HEK293 (cell line): Measurements from ENCODE around the gene MARK3.

Experiments
- SP7 ChIP-seq: fragments of 450-650 bp; formaldehyde crosslinking; IDR thresholded peaks from 2 replicates; pipeline ENCODE4 v1.5.1; 2016; ENCODE audit warnings: missing biosample characterization, missing genetic modification characterization
- WT1 ChIP-seq: fragments of 450-650 bp; formaldehyde crosslinking; IDR thresholded peaks from 2 replicates; pipeline ENCODE4 v1.5.1; 2016; ENCODE audit warnings: missing biosample characterization, missing genetic modification characterization
- ZFP3 ChIP-seq: fragments of 450-650 bp; formaldehyde crosslinking; IDR thresholded peaks from 2 replicates; pipeline ENCODE4 v1.5.1; 2016; ENCODE audit warnings: low read depth, missing biosample characterization, missing genetic modification characterization
- ZNF157 ChIP-seq: fragments of 450-650 bp; formaldehyde crosslinking; IDR thresholded peaks from 2 replicates; pipeline ENCODE4 v1.5.1; 2016; ENCODE audit warnings: missing biosample characterization, missing genetic modification characterization
- ZNF223 ChIP-seq: fragments of 450-650 bp; formaldehyde crosslinking; IDR thresholded peaks from 2 replicates; pipeline ENCODE4 v1.5.1; 2016; ENCODE audit warnings: missing biosample characterization, missing genetic modification characterization
- ZNF239 ChIP-seq: fragments of 450-650 bp; formaldehyde crosslinking; IDR thresholded peaks from 2 replicates; pipeline ENCODE4 v1.5.1; 2016; ENCODE audit warnings: missing biosample characterization, missing genetic modification characterization
- ZNF501 ChIP-seq: fragments of 450-650 bp; formaldehyde crosslinking; IDR thresholded peaks from 2 replicates; pipeline ENCODE4 v1.5.1; 2016; ENCODE audit warnings: missing biosample characterization, missing genetic modification characterization
- ZNF623 ChIP-seq: fragments of 450-650 bp; formaldehyde crosslinking; IDR thresholded peaks from 2 replicates; pipeline ENCODE4 v1.5.1; 2016; ENCODE audit warnings: missing biosample characterization, missing genetic modification characterization
- ZNF830 ChIP-seq: fragments of 450-650 bp; IDR thresholded peaks from 2 replicates; pipeline ENCODE4 v1.5.0; 2018; ENCODE audit warnings: missing biosample characterization, missing genetic modification characterization, low read depth, mild to moderate bottlenecking, moderate library complexity
- ZSCAN16 ChIP-seq: fragments of 450-650 bp; formaldehyde crosslinking; IDR thresholded peaks from 2 replicates; pipeline ENCODE4 v1.5.1; 2016; ENCODE audit warnings: missing biosample characterization, missing genetic modification characterization
- ZXDB ChIP-seq: fragments of 450-650 bp; formaldehyde crosslinking; IDR thresholded peaks from 2 replicates; pipeline ENCODE4 v1.5.1; 2016; ENCODE audit warnings: missing biosample characterization, missing genetic modification characterization
- TF ChIP-seq, protein P1 (sequence below): sonication (generic); formaldehyde crosslinking; IDR thresholded peaks from 2 replicates; pipeline ENCODE4 v1.8.1; 2022; ENCODE audit warnings: mild to moderate bottlenecking, moderate library complexity, missing genetic modification reagents
- TF ChIP-seq, protein P2 (sequence below): fragments of 450-650 bp; formaldehyde crosslinking; IDR thresholded peaks from 2 replicates; pipeline ENCODE4 v1.5.1; 2016; ENCODE audit warnings: missing biosample characterization, missing genetic modification characterization, borderline replicate concordance
- TF ChIP-seq, protein P3 (sequence below): fragments of 450-650 bp; formaldehyde crosslinking; IDR thresholded peaks from 2 replicates; pipeline ENCODE4 v1.5.1; 2016; ENCODE audit warnings: missing biosample characterization, missing genetic modification characterization, low read depth
- TF ChIP-seq, protein P4 (sequence below): fragments of 450-650 bp; formaldehyde crosslinking; IDR thresholded peaks from 2 replicates; pipeline ENCODE4 v1.5.0; 2017; ENCODE audit warnings: missing biosample characterization, missing genetic modification characterization, borderline replicate concordance
- TF ChIP-seq, protein P5 (sequence below): fragments of 450-650 bp; formaldehyde crosslinking; IDR thresholded peaks from 2 replicates; pipeline ENCODE4 v1.5.1; 2017; ENCODE audit warnings: missing biosample characterization, missing genetic modification characterization

Gene MARK3

DNA sequence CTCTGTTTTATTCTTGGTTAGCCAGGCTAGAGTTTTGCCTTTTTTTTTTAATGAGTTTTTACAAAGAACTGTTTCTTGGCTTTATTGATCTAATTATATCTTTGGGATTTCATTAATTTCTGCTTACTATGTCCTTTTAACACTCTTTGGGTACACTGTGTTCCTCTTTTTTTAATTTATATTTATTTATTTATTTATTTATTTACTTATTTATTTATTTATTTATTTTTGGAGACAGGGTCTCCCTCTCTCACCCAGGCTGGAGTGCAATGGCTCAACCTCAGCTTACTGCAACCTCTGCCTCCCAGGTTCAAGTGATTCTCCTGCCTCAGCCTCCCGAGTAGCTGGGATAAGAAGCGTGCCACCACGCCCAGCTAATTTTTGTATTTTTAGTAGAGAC lies 15.1 kb upstream of the MARK3 start (continued):
- peak; percentile 75 for TF ChIP-seq ZXDB (tag by site-specific recombination)
- TF ChIP-seq, protein P1, sequence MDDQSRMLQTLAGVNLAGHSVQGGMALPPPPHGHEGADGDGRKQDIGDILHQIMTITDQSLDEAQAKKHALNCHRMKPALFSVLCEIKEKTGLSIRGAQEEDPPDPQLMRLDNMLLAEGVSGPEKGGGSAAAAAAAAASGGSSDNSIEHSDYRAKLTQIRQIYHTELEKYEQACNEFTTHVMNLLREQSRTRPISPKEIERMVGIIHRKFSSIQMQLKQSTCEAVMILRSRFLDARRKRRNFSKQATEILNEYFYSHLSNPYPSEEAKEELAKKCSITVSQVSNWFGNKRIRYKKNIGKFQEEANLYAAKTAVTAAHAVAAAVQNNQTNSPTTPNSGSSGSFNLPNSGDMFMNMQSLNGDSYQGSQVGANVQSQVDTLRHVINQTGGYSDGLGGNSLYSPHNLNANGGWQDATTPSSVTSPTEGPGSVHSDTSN (CRISPR knock-in tag): no peak
- no peak for TF ChIP-seq ZNF157 (tag by site-specific recombination)
- TF ChIP-seq, protein P2, sequence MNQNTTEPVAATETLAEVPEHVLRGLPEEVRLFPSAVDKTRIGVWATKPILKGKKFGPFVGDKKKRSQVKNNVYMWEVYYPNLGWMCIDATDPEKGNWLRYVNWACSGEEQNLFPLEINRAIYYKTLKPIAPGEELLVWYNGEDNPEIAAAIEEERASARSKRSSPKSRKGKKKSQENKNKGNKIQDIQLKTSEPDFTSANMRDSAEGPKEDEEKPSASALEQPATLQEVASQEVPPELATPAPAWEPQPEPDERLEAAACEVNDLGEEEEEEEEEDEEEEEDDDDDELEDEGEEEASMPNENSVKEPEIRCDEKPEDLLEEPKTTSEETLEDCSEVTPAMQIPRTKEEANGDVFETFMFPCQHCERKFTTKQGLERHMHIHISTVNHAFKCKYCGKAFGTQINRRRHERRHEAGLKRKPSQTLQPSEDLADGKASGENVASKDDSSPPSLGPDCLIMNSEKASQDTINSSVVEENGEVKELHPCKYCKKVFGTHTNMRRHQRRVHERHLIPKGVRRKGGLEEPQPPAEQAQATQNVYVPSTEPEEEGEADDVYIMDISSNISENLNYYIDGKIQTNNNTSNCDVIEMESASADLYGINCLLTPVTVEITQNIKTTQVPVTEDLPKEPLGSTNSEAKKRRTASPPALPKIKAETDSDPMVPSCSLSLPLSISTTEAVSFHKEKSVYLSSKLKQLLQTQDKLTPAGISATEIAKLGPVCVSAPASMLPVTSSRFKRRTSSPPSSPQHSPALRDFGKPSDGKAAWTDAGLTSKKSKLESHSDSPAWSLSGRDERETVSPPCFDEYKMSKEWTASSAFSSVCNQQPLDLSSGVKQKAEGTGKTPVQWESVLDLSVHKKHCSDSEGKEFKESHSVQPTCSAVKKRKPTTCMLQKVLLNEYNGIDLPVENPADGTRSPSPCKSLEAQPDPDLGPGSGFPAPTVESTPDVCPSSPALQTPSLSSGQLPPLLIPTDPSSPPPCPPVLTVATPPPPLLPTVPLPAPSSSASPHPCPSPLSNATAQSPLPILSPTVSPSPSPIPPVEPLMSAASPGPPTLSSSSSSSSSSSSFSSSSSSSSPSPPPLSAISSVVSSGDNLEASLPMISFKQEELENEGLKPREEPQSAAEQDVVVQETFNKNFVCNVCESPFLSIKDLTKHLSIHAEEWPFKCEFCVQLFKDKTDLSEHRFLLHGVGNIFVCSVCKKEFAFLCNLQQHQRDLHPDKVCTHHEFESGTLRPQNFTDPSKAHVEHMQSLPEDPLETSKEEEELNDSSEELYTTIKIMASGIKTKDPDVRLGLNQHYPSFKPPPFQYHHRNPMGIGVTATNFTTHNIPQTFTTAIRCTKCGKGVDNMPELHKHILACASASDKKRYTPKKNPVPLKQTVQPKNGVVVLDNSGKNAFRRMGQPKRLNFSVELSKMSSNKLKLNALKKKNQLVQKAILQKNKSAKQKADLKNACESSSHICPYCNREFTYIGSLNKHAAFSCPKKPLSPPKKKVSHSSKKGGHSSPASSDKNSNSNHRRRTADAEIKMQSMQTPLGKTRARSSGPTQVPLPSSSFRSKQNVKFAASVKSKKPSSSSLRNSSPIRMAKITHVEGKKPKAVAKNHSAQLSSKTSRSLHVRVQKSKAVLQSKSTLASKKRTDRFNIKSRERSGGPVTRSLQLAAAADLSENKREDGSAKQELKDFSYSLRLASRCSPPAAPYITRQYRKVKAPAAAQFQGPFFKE (tag by site-specific recombination): no peak
- TF ChIP-seq SP7 (tag by site-specific recombination): no peak
- no peak for TF ChIP-seq ZNF830 (tag by site-specific recombination)
- no peak for TF ChIP-seq ZNF501 (tag by site-specific recombination)
- 0 out of 2 replicates have a peak, but pooled peaks have one; percentile 33 for TF ChIP-seq ZNF223
- TF ChIP-seq, protein P3, sequence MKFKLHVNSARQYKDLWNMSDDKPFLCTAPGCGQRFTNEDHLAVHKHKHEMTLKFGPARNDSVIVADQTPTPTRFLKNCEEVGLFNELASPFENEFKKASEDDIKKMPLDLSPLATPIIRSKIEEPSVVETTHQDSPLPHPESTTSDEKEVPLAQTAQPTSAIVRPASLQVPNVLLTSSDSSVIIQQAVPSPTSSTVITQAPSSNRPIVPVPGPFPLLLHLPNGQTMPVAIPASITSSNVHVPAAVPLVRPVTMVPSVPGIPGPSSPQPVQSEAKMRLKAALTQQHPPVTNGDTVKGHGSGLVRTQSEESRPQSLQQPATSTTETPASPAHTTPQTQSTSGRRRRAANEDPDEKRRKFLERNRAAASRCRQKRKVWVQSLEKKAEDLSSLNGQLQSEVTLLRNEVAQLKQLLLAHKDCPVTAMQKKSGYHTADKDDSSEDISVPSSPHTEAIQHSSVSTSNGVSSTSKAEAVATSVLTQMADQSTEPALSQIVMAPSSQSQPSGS (tag by site-specific recombination): no peak
- TF ChIP-seq, protein P4, sequence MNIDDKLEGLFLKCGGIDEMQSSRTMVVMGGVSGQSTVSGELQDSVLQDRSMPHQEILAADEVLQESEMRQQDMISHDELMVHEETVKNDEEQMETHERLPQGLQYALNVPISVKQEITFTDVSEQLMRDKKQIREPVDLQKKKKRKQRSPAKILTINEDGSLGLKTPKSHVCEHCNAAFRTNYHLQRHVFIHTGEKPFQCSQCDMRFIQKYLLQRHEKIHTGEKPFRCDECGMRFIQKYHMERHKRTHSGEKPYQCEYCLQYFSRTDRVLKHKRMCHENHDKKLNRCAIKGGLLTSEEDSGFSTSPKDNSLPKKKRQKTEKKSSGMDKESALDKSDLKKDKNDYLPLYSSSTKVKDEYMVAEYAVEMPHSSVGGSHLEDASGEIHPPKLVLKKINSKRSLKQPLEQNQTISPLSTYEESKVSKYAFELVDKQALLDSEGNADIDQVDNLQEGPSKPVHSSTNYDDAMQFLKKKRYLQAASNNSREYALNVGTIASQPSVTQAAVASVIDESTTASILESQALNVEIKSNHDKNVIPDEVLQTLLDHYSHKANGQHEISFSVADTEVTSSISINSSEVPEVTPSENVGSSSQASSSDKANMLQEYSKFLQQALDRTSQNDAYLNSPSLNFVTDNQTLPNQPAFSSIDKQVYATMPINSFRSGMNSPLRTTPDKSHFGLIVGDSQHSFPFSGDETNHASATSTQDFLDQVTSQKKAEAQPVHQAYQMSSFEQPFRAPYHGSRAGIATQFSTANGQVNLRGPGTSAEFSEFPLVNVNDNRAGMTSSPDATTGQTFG (tag by site-specific recombination): no peak
- TF ChIP-seq, protein P5, sequence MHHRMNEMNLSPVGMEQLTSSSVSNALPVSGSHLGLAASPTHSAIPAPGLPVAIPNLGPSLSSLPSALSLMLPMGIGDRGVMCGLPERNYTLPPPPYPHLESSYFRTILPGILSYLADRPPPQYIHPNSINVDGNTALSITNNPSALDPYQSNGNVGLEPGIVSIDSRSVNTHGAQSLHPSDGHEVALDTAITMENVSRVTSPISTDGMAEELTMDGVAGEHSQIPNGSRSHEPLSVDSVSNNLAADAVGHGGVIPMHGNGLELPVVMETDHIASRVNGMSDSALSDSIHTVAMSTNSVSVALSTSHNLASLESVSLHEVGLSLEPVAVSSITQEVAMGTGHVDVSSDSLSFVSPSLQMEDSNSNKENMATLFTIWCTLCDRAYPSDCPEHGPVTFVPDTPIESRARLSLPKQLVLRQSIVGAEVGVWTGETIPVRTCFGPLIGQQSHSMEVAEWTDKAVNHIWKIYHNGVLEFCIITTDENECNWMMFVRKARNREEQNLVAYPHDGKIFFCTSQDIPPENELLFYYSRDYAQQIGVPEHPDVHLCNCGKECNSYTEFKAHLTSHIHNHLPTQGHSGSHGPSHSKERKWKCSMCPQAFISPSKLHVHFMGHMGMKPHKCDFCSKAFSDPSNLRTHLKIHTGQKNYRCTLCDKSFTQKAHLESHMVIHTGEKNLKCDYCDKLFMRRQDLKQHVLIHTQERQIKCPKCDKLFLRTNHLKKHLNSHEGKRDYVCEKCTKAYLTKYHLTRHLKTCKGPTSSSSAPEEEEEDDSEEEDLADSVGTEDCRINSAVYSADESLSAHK (tag by site-specific recombination): no peak
- TF ChIP-seq ZNF239 (tag by site-specific recombination): no peak
- no peak for TF ChIP-seq ZSCAN16 (tag by site-specific recombination)
- 0 out of 2 replicates have a peak, but pooled peaks have one; percentile 22 for TF ChIP-seq ZFP3 (tag by site-specific recombination)
- peak; percentile 72 for TF ChIP-seq ZNF623 (tag by site-specific recombination)
- no peak for TF ChIP-seq WT1 (tag by site-specific recombination)
- TF ChIP-seq, all 188 proteins: peak for 31
